Measurements from ENCODE around the gene LRRC58.

The LRRC58 gene

GRCh38 chr3:120274739-120275167 lies 74.4 kb downstream of the LRRC58 start:
- no peak for DNase-seq

Data from hippocampal formation (tissue), 2 donors.